ENCODE results near the gene HELB. TPM values are rescaled to one million over a fixed set of nuclear protein-coding genes. Genes with fewer than 3 reads are reported as not detected.

HELB gene
- total RNA-seq, 1 experiment from 2014 or later, result 10.7 TPM

- no peak overlapping the region for H2BK15ac ChIP-seq (ENCODE audit: low read depth, low read length)
- no peak for TF ChIP-seq CTCF (conservative IDR thresholded peaks at IDR 0.05)
- no peak overlapping the region for H3K23ac ChIP-seq (ENCODE audit: insufficient read length, low read depth, low read length)
- Mint-ChIP-seq H3K27ac (no peak overlapping the region), H3K4me1 (peaks cover 0 to 4% of the 10 kb centered on the region in 2 experiments; a peak in 2 of 4 replicates), H3K4me3 (no peak overlapping the region), H3K9me3 (peaks cover 5 to 7% of the 10 kb centered on the region in 2 experiments; a peak in 4 of 5 replicates), H3K27me3 (ENCODE audit: low read depth) (no peaks in the 10 kb centered on the region), H3K36me3 (ENCODE audit: insufficient read depth in 1 of 3, low read depth in 3 of 3) (0 out of 7 replicates have a peak, but pooled peaks cover 0 to 3% (median 0%) of the 10 kb centered on the region in 3 experiments)
- no peak overlapping the region for H2AFZ ChIP-seq (ENCODE audit: low read length)
- H3T11ph ChIP-seq (ENCODE audit: low read length), result no peak overlapping the region
- no peak overlapping the region for H3K4ac ChIP-seq (ENCODE audit: low read depth, low read length)
- WGBS (ENCODE audit: extremely low coverage, insufficient read length, low lambda C conversion rate), result no CpG with 5 or more reads among the region's 1 CpG
- no peak for DNase-seq
- no peaks in the 10 kb centered on the region for H3K4me1 ChIP-seq (ENCODE audit: insufficient read depth, low read length)
- no peak overlapping the region for H2AK5ac ChIP-seq (ENCODE audit: insufficient read length, low read length)
- H3K27me3 ChIP-seq (ENCODE audit: insufficient read depth, low read length), result no peaks in the 10 kb centered on the region
- H3K27ac ChIP-seq (ENCODE audit: insufficient read length, low read depth, low read length), result no peak overlapping the region
- no peaks in the 10 kb centered on the region for H4K20me1 ChIP-seq (ENCODE audit: control insufficient read depth, insufficient read depth, insufficient read length)
- H3K79me2 ChIP-seq (ENCODE audit: insufficient read depth, low read length), result no peaks in the 10 kb centered on the region
- H2BK5ac ChIP-seq (ENCODE audit: insufficient read length, low read length), result no peak overlapping the region
- no peak overlapping the region for H2BK20ac ChIP-seq (ENCODE audit: low read depth, low read length, poor library complexity, severe bottlenecking)
- no peak overlapping the region for H2BK120ac ChIP-seq (ENCODE audit: low read depth, low read length, poor library complexity, severe bottlenecking)
- H2BK12ac ChIP-seq (ENCODE audit: insufficient read length, low read depth, low read length), result no peak overlapping the region
- no peaks in the 10 kb centered on the region for H3K23me2 ChIP-seq (ENCODE audit: insufficient read length, low read depth, low read length, poor library complexity, severe bottlenecking)
- H3K4me2 ChIP-seq (ENCODE audit: insufficient read depth, insufficient read length, low read length), result no peak overlapping the region
- H4K8ac ChIP-seq (replicated peaks; ENCODE audit: insufficient read length, low read depth, low read length), result no peak overlapping the region
- H3K9ac ChIP-seq (ENCODE audit: extremely low read depth, insufficient read length, low read length), result no peak overlapping the region
- H3K56ac ChIP-seq (ENCODE audit: insufficient read length, low read depth, low read length), result no peak overlapping the region
- H3K9me3 ChIP-seq (ENCODE audit: control insufficient read depth, low read depth, low read length), result no peaks in the 10 kb centered on the region
- no peak overlapping the region for H3K14ac ChIP-seq (ENCODE audit: insufficient read depth, low read length)
- no peak overlapping the region for H4K5ac ChIP-seq (ENCODE audit: insufficient read length, low read depth, low read length)
- no peaks in the 10 kb centered on the region for H3K79me1 ChIP-seq (ENCODE audit: insufficient read depth, low read depth, low read length, poor library complexity, severe bottlenecking)
- no peak overlapping the region for H3K18ac ChIP-seq (ENCODE audit: insufficient read length, low read depth, low read length)
- no peak overlapping the region for H4K91ac ChIP-seq (ENCODE audit: insufficient read length, low read depth, low read length)
Observed at GRCh38 chr12:66280561-66280960, 21.7 kb upstream of the HELB start.

Data from H9 (cell line).